ENCODE measurements around the gene B4GALT3.
A peak's percentile ranks its signal among the peaks of the same experiment; 100 is the strongest.

The B4GALT3 gene

DNA sequence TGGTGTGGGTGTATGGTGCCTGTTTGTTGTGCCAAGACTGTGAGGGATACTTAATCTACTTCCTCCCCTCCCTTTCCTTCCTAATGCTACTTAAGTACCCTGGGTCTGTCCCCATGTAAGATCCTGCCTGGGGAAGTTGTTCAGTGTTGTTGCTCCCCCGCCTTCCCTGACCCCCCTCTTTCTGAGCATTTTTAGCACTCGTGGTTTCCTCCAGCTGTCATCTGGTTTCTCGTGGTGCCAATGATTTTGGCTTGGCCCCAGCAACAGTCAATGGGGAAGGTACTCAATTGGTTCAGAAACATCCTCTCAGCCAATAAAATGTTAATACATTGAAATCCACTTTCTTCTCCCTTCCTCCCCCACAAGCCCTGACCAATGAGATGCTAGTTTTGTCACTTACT, 8.0 kb upstream of the B4GALT3 start:
- peak; percentile 61 to 67 for DNase-seq

- peak; percentile 64 to 71 for DNase-seq
These were observed 4.9 kb upstream of the B4GALT3 start for GRCh38 chr1:161182214-161182613.

GRCh38 chr1:161180639-161181038, 3.3 kb upstream of the B4GALT3 start:
- DNase-seq = no peak

DNA sequence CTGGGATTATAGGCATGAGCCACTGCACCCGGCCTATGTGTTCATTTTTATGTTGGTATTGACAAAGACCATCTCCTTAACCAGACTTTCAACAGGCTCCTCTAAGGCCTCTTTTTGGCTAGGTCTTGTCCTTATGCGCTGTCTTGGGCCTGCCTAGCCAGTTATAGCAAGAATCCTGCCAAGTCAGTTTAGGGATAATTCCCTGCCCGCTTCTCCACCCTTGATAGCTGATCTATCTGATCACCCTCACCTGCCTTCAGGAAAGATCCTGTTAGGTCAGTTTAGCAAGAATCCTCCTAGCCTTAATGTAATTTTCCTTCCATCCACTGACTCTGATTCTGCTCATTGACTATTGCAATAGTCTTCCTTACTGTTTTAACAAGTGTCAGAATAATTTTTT, 2.4 kb upstream of the B4GALT3 start:
- DNase-seq = no peak

DNA sequence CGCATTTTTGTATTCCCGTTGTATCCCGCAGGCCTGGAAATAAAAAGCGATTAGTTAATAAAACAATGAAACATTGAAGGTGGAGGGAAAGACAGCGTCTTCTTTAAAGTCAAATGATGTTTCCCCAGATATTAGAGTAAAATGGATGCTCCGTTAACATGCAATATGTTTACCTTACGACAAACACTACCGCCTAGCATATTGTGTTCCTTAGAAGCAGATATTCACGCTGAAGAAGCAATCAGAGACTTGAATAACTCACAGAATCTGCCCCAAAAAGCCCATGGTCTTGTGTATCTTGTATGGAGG, 583 bp upstream of the B4GALT3 start:
- DNase-seq = no peak

DNA sequence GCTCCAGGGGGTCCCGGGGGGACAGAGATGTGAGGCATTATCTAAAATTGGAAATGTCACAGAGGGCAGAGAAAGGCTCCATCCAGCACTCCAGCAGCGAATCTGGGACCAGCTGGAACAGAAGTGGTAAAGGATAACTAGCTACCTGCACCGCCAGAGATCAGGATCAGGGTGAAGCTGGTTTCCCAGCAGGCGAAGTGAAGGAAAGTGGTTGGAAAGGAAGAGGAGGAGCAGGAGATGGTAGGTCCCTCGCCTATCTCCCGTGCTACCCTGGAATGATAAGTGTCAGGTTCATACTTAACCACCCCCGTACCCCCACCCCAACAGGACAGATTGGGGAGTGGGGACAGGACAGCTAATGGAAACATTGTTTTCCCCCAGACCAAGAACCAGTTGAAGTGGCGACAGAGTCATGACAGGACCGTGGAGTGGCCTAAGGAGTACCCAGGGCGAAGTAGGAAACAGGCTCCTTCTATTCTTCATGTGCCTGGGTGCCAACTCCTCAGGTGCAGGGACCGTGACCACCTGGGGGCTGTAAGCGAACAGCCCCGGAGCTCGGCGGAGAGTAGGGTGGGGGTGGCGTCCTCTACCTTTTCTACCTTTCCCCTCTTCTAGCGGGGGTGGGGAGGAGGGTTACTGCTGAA, 717 bp downstream of the B4GALT3 start:
- no peak for DNase-seq

DNA sequence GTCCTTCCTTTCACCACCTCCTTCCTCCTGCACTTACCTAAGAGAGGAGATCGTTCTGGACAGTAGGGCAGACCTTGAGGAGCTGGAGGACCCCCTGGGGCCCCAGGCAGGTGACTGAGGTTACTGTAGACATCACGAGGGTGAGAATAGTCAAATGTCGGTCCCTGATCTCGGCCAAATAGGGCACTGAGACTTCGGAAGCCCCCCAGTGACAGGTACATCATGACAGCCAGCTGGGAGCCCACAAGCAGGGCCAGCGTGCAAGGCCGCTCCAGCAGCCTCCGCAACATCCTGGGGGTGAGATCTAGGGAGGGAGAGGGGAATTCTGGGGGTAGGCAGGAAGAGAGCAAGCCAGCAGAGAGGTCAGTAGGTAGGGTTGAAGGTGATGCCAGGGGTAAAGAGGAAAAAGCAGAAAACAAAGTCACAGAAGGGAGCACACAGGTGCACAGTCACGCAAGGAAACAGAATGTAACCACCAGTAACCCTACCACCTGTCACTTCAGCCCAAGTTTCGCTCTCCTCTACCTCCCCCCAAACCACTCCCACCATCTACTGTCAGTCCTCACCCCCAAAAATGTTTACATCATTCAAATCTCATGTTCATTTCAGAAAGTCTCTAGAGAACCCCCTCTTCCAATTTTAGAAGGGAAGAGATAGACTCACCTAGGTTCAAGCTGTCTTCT, 1.4 kb downstream of the B4GALT3 start:
- no peak for DNase-seq

- DNase-seq = no peak
These were observed 2.4 kb downstream of the B4GALT3 start for GRCh38 chr1:161174911-161175310.

GRCh38 chr1:161173711-161174110, 3.6 kb downstream of the B4GALT3 start:
- no peak for DNase-seq

GRCh38 chr1:161172776-161173376, 4.4 kb downstream of the B4GALT3 start:
- no peak for DNase-seq

DNA sequence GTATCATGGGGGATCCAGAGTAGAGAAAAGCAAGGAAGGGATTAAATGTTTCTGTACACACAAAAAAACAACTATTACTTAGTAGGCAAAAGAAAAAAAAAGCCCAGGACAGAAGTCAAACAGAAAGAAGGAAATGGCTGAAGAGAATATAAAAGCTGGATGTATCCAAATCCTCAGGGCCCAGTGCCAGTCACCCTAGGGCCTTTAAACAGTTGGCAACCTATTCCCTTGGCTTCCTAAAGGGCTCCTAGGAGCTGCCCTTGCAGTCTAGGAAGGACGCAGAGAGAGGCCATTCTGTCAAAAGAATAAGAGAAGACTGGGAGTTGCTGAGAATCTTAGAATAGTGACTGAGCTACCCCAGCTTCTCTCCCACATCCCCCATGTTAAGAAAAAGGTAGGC, 5.0 kb downstream of the B4GALT3 start:
- DNase-seq = no peak

DNA sequence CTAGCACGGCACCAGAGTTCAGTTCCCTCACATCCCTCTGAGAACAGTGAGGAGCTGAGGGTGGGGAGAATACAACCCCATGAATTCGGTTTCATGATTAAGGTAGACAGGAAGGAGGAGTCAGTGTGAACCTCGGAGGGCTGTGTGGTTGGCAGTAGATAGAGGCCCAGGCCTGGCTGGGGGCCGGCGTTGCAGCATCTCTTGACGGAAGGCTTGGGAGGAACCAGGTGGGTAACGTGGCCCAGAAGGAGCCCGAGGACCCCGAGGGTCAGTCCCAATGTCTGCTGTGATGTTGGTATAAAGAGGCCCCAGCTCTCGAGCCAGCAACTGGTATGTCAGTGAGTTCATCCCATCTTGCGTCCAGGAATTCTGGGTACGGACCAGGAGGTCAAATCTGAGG, 5.6 kb downstream of the B4GALT3 start:
- DNase-seq = no peak

DNA sequence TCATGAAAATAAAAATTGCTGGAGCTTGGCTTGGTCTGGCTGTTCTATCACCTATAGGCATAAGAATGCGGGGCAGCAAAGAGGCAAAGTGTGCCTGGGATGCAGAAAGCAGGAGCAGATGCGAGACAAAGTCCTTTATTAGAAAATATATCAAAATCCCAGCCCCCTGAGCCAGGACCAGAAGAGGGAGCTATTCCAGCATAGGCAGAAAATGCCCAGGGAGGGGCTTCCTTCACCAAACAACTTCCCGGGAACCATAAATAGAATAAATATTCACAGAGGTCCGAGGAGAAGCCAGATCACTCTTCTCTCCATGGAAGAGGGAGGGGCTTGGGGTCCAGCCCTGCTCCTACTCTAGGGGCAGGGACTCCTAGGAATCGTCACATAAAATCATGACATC, 6.1 kb downstream of the B4GALT3 start:
- DNase-seq = no peak

- no peak for DNase-seq
These were observed 8.4 kb downstream of the B4GALT3 start for GRCh38 chr1:161168906-161169305.

DNA sequence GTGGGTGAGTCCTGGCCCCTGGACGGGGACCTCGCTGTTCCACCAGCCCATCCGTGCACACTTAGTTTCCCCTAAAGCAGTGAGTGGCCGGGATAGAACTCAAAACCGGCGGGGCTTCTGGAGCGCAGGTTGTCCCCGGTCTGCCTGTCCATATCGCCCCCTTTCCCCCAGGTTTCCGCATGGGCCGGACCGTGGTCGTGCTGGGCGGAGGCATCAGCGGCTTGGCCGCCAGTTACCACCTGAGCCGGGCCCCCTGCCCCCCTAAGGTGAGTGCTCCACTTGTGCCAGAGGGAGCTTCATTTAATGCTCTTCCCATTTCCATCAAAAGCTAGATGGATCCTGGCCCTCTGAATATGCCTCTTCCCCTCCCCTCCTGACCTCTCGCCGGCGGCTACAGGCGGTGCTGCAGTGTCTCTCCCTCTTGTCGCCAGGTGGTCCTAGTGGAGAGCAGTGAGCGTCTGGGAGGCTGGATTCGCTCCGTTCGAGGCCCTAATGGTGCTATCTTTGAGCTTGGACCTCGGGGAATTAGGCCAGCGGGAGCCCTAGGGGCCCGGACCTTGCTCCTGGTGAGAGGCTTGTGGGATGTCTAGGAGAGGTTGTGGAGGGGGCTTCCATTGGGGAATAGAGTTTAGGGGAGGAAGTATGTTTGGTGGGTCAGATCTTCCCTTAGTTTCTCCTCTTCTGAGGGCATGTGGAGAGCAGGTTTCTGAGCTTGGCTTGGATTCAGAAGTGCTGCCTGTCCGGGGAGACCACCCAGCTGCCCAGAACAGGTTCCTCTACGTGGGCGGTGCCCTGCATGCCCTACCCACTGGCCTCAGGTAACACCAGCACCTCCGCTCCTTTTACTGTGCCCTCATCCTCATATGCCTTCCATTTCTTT, 10.4 kb downstream of the B4GALT3 start:
- no peak for DNase-seq

GRCh38 chr1:161165742-161166668, 11.3 kb downstream of the B4GALT3 start, which contains the start of gene PPOX:
TSS of gene PPOX (plus strand) at chr1:161166426. CDS start at chr1:161166848, 422 bp downstream.
- peak; percentile 91 for DNase-seq

DNA sequence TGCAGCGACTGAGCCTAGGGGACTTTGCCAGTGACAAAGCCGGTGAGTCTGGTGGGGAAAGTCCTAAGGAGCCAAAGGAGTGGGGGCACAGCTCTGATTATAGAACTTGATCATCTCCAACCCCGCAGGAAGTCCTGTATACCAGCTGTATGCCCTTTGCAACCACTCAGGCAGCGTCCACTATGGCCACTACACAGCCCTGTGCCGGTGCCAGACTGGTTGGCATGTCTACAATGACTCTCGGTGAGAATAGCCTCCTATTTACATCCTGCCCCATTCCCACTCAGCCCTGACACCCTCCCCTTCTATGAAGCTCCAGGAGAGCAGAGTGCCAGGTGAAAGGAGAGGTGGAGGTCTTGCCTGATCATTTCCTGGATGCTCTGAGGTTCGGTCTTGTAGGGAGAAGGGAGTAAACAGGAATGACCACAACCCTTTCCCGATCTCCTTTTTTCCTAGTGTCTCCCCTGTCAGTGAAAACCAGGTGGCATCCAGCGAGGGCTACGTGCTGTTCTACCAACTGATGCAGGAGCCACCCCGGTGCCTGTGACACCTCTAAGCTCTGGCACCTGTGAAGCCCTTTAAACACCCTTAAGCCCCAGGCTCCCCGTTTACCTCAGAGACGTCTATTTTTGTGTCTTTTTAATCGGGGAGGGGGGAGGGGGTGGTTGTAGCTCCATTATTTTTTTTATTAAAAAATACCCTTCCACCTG, 12.3 kb downstream of the B4GALT3 start:
- no peak for DNase-seq

DNA sequence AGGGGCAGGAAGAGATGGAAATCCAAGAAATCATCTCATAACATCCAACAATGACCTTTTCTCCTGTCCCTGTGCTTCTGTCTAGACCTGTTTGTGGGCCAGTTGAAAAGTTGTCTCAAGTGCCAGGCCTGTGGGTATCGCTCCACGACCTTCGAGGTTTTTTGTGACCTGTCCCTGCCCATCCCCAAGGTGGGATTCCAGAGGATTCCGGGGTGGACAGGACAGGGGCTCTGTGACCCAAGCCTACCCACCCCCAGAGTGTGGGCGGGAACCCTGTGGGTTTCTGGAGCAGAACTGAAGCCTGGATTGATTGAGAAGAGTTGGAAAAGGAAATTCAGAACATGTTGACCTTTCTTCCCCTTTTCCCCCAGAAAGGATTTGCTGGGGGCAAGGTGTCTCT, 13.5 kb downstream of the B4GALT3 start:
- DNase-seq = no peak

DNA sequence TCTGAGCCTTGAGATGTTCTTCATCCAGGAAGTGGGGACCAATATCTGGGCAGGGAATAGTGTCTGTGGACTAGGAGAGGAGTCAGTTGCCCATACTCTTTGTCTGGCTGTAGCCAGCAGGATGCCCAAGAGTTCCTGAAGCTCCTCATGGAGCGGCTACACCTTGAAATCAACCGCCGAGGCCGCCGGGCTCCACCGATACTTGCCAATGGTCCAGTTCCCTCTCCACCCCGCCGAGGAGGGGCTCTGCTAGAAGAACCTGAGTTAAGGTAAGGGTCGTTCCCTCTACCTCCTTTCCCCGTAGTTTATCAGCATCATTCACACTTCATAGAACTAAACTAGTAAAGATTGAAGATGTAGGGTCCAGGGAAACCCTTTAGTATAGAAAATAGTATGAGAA, 14.5 kb downstream of the B4GALT3 start:
- no peak for DNase-seq

DNA sequence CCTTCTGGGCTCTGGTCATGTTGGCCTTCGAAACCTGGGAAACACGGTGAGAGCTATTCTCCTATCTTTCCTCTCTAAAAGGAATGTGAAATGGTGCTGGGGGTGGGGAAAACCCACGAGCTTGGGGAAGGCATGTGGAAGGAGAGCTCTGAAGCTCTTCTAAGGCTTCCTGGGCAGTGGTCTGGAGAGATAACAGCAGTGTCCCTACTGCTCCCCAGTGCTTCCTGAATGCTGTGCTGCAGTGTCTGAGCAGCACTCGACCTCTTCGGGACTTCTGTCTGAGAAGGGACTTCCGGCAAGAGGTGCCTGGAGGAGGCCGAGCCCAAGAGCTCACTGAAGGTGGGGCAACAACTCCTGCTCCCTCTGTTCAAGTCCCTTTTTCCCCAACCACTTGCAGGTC, 15.3 kb downstream of the B4GALT3 start:
- DNase-seq = no peak

DNA sequence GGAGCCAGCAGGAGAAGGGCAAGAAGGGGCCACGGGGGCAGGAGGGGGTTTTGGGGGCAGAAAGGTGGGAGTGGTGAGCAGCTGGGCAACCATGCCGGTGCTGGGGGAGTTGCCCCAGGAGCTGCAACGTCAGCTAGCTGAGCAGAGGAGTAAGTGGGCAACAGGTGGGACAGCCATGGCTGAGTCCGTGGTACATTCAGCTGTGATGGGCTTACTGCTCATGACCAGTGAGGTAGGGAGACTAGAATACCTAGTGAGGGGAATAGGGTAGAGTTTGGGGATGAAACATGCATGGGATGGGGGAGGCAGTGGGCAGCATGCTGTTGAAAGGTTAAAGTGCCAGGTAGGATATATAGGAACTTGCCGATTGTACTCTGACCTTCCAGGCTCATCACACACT, 15.7 kb downstream of the B4GALT3 start:
- no peak for DNase-seq

GRCh38 chr1:161160671-161161145, 16.6 kb downstream of the B4GALT3 start:
- no peak for DNase-seq
